Osteoblast (primary cell): ENCODE results near the gene RCAN2. TPM values are rescaled to one million over a fixed set of nuclear protein-coding genes. Genes with fewer than 3 reads are reported as not detected.

Source experiments
- DNase-seq: peaks from one replicate; pipeline ENCODE4 v3.0.0; 2011; ENCODE audit warnings: low spot score, mixed read lengths; ENCODE audit not compliant: insufficient read length; ENCODE audit errors: missing footprints
- H2AFZ ChIP-seq: 2 replicates; pipeline ENCODE4 v1.6.0; 2011; ENCODE audit warnings: mild to moderate bottlenecking, low read length
- H3K27ac ChIP-seq: 2 replicates; pipeline ENCODE4 v1.5.1; 2011; ENCODE audit warnings: mild to moderate bottlenecking, low read depth, low read length, moderate library complexity
- H3K27me3 ChIP-seq: 2 replicates; pipeline ENCODE4 v1.6.0; 2012; ENCODE audit warnings: mild to moderate bottlenecking, control low read depth, inconsistent platforms, low read length, moderate library complexity; ENCODE audit not compliant: insufficient read depth
- H3K36me3 ChIP-seq: 2 replicates; pipeline ENCODE4 v1.5.1; 2011; ENCODE audit warnings: mild to moderate bottlenecking, low read length, control low read depth, moderate library complexity; ENCODE audit not compliant: insufficient read depth
- H3K4me1 ChIP-seq: 2 replicates; pipeline ENCODE4 v1.5.1; 2011; ENCODE audit warnings: mild to moderate bottlenecking, low read length, control low read depth, moderate library complexity; ENCODE audit not compliant: insufficient read depth
- H3K4me2 ChIP-seq: 2 replicates; pipeline ENCODE4 v1.6.0; 2011; ENCODE audit warnings: mild to moderate bottlenecking, low read length; ENCODE audit not compliant: insufficient read depth
- H3K4me3 ChIP-seq: fragments of 200-600 bp; sonication (generic); 3 replicates; pipeline ENCODE4 v1.5.1; 2012; ENCODE audit warnings: mild to moderate bottlenecking, low read length, inconsistent platforms; ENCODE audit not compliant: insufficient read depth
- H3K79me2 ChIP-seq: 2 replicates; pipeline ENCODE4 v1.6.0; 2012; ENCODE audit warnings: mild to moderate bottlenecking, low read length, control low read depth, inconsistent platforms; ENCODE audit not compliant: insufficient read depth
- H3K9me3 ChIP-seq: 2 replicates; pipeline ENCODE4 v1.5.1; 2011; ENCODE audit warnings: low read depth, low read length, control low read depth
- H4K20me1 ChIP-seq: 2 replicates; pipeline ENCODE4 v1.6.0; 2012; ENCODE audit warnings: mild to moderate bottlenecking, low read length, control low read depth; ENCODE audit not compliant: insufficient read depth
- CTCF ChIP-seq: IDR thresholded peaks from 2 replicates; pipeline ENCODE4 v1.5.1; 2011; ENCODE audit warnings: mild to moderate bottlenecking, low read depth, low read length, moderate library complexity; ENCODE audit errors: extremely low read depth
- total RNA-seq: library from RNA; depleted of rRNA; stranded (reverse); fragments of >200 nt; gene quantifications from 2 replicates; pipeline ENCODE4 v1.2.3, GENCODE V29; 2012

RCAN2 gene
- total RNA-seq, 1 donor, result 14.1 TPM

GRCh38 chr6:46509981-46510510, 18.8 kb upstream of the RCAN2 start:
- TF ChIP-seq CTCF, result no peak
- Histone ChIP-seq H3K4me2 (peak overlapping the region; percentile 0), H3K27me3 (no peaks in the 10 kb centered on the region), H4K20me1 (no peaks in the 10 kb centered on the region), H3K4me1 (peaks cover 17% of the 10 kb centered on the region), H2AFZ (no peak overlapping the region), H3K36me3 (no peaks in the 10 kb centered on the region), H3K9me3 (no peaks in the 10 kb centered on the region), H3K4me3 (no peak overlapping the region), H3K79me2 (no peaks in the 10 kb centered on the region), H3K27ac (no peak overlapping the region)
- DNase-seq, result no peak

DNA sequence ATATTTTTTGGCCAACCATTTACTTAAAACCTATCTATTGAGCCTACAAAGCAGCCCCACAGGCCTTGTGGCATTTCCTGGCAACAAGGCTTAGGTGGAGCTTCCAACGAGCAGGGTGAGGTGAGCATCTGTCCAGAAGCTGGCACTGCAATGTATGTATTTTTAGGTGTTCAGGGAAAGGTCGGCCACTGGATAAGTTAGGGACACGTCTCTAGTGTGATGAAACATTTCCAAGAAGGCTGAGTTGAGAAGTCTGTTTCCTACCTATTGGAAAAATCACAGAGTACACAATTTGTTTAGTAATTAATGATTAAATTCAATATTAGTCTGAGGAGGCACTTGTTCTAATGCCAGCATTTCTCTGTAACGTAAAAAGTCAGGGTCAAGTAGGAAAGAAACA, 17.8 kb upstream of the RCAN2 start:
- Histone ChIP-seq H3K9me3 (no peaks in the 10 kb centered on the region), H2AFZ (no peak overlapping the region), H3K27ac (no peak overlapping the region), H4K20me1 (no peaks in the 10 kb centered on the region), H3K36me3 (no peaks in the 10 kb centered on the region), H3K4me1 (peaks cover 17% of the 10 kb centered on the region), H3K27me3 (no peaks in the 10 kb centered on the region), H3K4me2 (no peak overlapping the region), H3K4me3 (no peak overlapping the region), H3K79me2 (no peaks in the 10 kb centered on the region)
- no peak for TF ChIP-seq CTCF
- no peak for DNase-seq

GRCh38 chr6:46507426-46507825, 16.2 kb upstream of the RCAN2 start:
- no peak overlapping the region for H3K4me3 ChIP-seq
- no peak overlapping the region for H3K27ac ChIP-seq
- H4K20me1 ChIP-seq, result no peaks in the 10 kb centered on the region
- TF ChIP-seq CTCF, result no peak
- peaks cover 17% of the 10 kb centered on the region for H3K4me1 ChIP-seq
- H3K4me2 ChIP-seq, result no peak overlapping the region
- no peaks in the 10 kb centered on the region for H3K36me3 ChIP-seq
- DNase-seq, result no peak
- H3K79me2 ChIP-seq, result no peaks in the 10 kb centered on the region
- H3K27me3 ChIP-seq, result no peaks in the 10 kb centered on the region
- H3K9me3 ChIP-seq, result no peaks in the 10 kb centered on the region
- H2AFZ ChIP-seq, result no peak overlapping the region

GRCh38 chr6:46505693-46506512, 14.7 kb upstream of the RCAN2 start:
- no peaks in the 10 kb centered on the region for H3K9me3 ChIP-seq
- H3K36me3 ChIP-seq, result no peaks in the 10 kb centered on the region
- H3K4me2 ChIP-seq, result no peak overlapping the region
- no peak overlapping the region for H3K4me3 ChIP-seq
- H2AFZ ChIP-seq, result no peak overlapping the region
- peaks cover 20% of the 10 kb centered on the region for H3K4me1 ChIP-seq
- DNase-seq, result no peak
- H3K27me3 ChIP-seq, result no peaks in the 10 kb centered on the region
- no peaks in the 10 kb centered on the region for H4K20me1 ChIP-seq
- no peaks in the 10 kb centered on the region for H3K79me2 ChIP-seq
- H3K27ac ChIP-seq, result no peak overlapping the region
- TF ChIP-seq CTCF, result no peak
